GM18909 (cell line): ENCODE measurements around the gene GLCCI1.
A peak's percentile ranks its signal among the peaks of the same experiment; 100 is the strongest.

Experiments
- ATAC-seq: cut with Tn5 transposase; IDR thresholded peaks from one replicate; pipeline ENCODE4 v1.9.1; 2021; ENCODE audit warnings: mild to moderate bottlenecking; ENCODE audit not compliant: unreplicated experiment, poor library complexity

The GLCCI1 gene

GRCh38 chr7:7968544-7969305 is at the start of gene GLCCI1:
GLCCI1 (plus strand) TSS chr7:7968796; CDS start chr7:7969351, 555 bp downstream.
- peak; percentile 87 for ATAC-seq

- ATAC-seq: peak; percentile 18
Measured at GRCh38 chr7:7919449-7919945, 49.1 kb upstream of the GLCCI1 start.

- no peak for ATAC-seq
Measured at GRCh38 chr7:7920056-7920455, 48.5 kb upstream of the GLCCI1 start.

GRCh38 chr7:7920481-7920880 is 48.1 kb upstream of the GLCCI1 start:
- ATAC-seq: peak; percentile 93

- ATAC-seq: no peak
Measured at GRCh38 chr7:7921830-7922229, 46.8 kb upstream of the GLCCI1 start.

- no peak for ATAC-seq
Measured at GRCh38 chr7:7922684-7923385, 45.8 kb upstream of the GLCCI1 start.

GRCh38 chr7:7923818-7924217 is 44.8 kb upstream of the GLCCI1 start:
- ATAC-seq: no peak

GRCh38 chr7:7924303-7924702 is 44.3 kb upstream of the GLCCI1 start:
- no peak for ATAC-seq

- no peak for ATAC-seq
Measured at GRCh38 chr7:7931626-7932025, 37.0 kb upstream of the GLCCI1 start.

- ATAC-seq: no peak
Measured at GRCh38 chr7:7932553-7932952, 36.0 kb upstream of the GLCCI1 start.

GRCh38 chr7:7933915-7934526 is 34.6 kb upstream of the GLCCI1 start:
- ATAC-seq: no peak

GRCh38 chr7:7934945-7935344 is 33.7 kb upstream of the GLCCI1 start:
- ATAC-seq: no peak

- ATAC-seq: no peak
Measured at GRCh38 chr7:7938471-7938870, 30.1 kb upstream of the GLCCI1 start.

GRCh38 chr7:7943951-7944350 is 24.6 kb upstream of the GLCCI1 start:
- ATAC-seq: no peak

- peak; percentile 94 for ATAC-seq
Measured at GRCh38 chr7:7944619-7945282, 23.8 kb upstream of the GLCCI1 start.

- no peak for ATAC-seq
Measured at GRCh38 chr7:7946486-7946885, 22.1 kb upstream of the GLCCI1 start.

- no peak for ATAC-seq
Measured at GRCh38 chr7:7948232-7948631, 20.4 kb upstream of the GLCCI1 start.

- ATAC-seq: no peak
Measured at GRCh38 chr7:7953806-7954205, 14.8 kb upstream of the GLCCI1 start.

GRCh38 chr7:7956531-7957128 is 12.0 kb upstream of the GLCCI1 start:
- ATAC-seq: no peak

- no peak for ATAC-seq
Measured at GRCh38 chr7:7957513-7957912, 11.1 kb upstream of the GLCCI1 start.
